Fibroblast of lung (primary cell): Measurements from ENCODE around the gene ANO4.

Experiments
- CTCF ChIP-seq, 2 donors: IDR thresholded peaks in 1 of 2; conservative IDR thresholded peaks in 1 of 2; 1 replicate in 1 of 2; 2 replicates in 1 of 2; pipeline ENCODE4 v1.5.1; 2011 to 2012; ENCODE audit warnings: low read length in 2 of 2, control low read depth in 1 of 2, inconsistent platforms in 1 of 2, low read depth in 1 of 2, mild to moderate bottlenecking in 1 of 2
- EZH2 ChIP-seq: IDR thresholded peaks from 2 replicates; pipeline ENCODE4 v1.5.1; 2012; ENCODE audit warnings: low read length, control low read depth, mild to moderate bottlenecking; ENCODE audit errors: missing control alignments

- no peak for TF ChIP-seq CTCF (conservative IDR thresholded peaks at IDR 0.05 in 1 of 2, IDR thresholded peaks at IDR 0.05 in 1 of 2; ENCODE audit: low read depth in 1 of 2, low read length in 2 of 2)
- no peak for TF ChIP-seq EZH2
These were observed 261.4 kb downstream of the ANO4 start for GRCh38 chr12:101055940-101056339.
